PC-3 (cell line): ENCODE results near the gene FBXW10.
"Not testable (repeated sequence)": the region's sequence is repeated elsewhere in the genome, so short reads cannot be mapped to it uniquely, and the experiment has no call there.

Source experiments
- EZH2 ChIP-seq: fragments of 300-600 bp; sonication (generic); IDR thresholded peaks from one replicate; pipeline ENCODE4 v1.6.1; 2017; ENCODE audit warnings: antibody characterized with exemption, mild to moderate bottlenecking, low read length; ENCODE audit not compliant: unreplicated experiment
- TF ChIP-seq, protein P1 (sequence below): fragments of 300-600 bp; sonication (generic); conservative IDR thresholded peaks from 2 replicates; pipeline ENCODE4 v1.5.1; 2017; ENCODE audit warnings: antibody characterized with exemption, low read depth, mild to moderate bottlenecking, low read length

DNA sequence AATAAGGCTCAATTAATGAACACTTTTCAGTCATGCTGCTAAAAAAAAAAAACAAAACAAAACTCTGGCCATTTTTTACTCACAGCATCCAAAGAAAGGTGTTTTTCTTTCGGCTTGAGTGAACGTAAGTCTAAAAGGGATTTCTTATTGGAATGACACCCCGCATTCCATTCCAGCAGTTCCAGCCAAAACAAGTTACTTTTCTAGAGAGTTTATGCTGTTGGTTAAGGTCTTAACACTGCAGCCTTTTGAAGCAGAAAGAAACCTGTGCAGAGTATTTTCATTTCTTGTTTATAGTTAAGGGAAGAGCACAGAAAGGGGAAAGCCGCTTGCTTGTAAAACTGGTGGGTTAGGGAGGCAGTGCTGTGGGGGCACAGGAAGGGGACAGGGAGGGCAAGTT is 27.2 kb downstream of the FBXW10 start:
- TF ChIP-seq, protein P1, sequence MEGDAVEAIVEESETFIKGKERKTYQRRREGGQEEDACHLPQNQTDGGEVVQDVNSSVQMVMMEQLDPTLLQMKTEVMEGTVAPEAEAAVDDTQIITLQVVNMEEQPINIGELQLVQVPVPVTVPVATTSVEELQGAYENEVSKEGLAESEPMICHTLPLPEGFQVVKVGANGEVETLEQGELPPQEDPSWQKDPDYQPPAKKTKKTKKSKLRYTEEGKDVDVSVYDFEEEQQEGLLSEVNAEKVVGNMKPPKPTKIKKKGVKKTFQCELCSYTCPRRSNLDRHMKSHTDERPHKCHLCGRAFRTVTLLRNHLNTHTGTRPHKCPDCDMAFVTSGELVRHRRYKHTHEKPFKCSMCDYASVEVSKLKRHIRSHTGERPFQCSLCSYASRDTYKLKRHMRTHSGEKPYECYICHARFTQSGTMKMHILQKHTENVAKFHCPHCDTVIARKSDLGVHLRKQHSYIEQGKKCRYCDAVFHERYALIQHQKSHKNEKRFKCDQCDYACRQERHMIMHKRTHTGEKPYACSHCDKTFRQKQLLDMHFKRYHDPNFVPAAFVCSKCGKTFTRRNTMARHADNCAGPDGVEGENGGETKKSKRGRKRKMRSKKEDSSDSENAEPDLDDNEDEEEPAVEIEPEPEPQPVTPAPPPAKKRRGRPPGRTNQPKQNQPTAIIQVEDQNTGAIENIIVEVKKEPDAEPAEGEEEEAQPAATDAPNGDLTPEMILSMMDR: not testable (repeated sequence)
- not testable (repeated sequence) for TF ChIP-seq EZH2
